ENCODE measurements around the gene KRTAP4-16.
"Not testable (repeated sequence)": the region's sequence is repeated elsewhere in the genome, so short reads cannot be mapped to it uniquely, and the experiment has no call there.

DNA sequence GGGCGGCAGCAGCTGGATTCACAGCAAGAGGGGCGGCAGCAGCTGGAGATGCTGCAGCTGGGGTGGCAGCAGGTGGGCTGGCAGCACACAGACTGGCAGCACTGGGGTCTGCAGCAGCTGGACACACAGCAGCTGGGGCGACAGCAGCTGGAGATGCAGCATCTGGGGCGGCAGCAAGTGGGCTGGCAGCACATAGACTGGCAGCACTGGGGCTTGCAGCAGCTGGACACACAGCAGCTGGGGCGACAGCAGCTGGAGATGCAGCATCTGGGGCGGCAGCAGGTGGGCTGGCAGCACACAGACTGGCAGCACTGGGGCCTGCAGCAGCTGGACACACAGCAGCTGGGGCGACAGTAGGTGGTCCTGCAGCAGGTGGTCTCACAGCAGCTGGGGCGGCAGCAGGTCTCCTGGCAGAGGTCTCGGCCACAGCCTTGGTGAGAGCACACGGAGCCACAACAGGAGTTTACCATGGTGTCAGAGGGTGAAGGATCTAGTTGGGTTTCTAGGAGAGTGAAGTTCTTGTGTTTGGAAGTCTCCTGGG is 15.9 kb upstream of the KRTAP4-16 start, which contains the start of gene KRTAP4-11:
- TF ChIP-seq, protein P1, sequence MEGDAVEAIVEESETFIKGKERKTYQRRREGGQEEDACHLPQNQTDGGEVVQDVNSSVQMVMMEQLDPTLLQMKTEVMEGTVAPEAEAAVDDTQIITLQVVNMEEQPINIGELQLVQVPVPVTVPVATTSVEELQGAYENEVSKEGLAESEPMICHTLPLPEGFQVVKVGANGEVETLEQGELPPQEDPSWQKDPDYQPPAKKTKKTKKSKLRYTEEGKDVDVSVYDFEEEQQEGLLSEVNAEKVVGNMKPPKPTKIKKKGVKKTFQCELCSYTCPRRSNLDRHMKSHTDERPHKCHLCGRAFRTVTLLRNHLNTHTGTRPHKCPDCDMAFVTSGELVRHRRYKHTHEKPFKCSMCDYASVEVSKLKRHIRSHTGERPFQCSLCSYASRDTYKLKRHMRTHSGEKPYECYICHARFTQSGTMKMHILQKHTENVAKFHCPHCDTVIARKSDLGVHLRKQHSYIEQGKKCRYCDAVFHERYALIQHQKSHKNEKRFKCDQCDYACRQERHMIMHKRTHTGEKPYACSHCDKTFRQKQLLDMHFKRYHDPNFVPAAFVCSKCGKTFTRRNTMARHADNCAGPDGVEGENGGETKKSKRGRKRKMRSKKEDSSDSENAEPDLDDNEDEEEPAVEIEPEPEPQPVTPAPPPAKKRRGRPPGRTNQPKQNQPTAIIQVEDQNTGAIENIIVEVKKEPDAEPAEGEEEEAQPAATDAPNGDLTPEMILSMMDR (IDR thresholded peaks at IDR 0.05): not testable (repeated sequence)
- TF ChIP-seq POLR2A (IDR thresholded peaks at IDR 0.05): not testable (repeated sequence)
